ENCODE data around the gene PTPRM.

- no peak for TF ChIP-seq CTCF (IDR thresholded peaks at IDR 0.05)
- TF ChIP-seq POLR2A (IDR thresholded peaks at IDR 0.05) = no peak
- no peak for TF ChIP-seq EP300 (IDR thresholded peaks at IDR 0.05)
- TF ChIP-seq POLR2AphosphoS5 (IDR thresholded peaks at IDR 0.05) = no peak
These were observed 911 bp upstream of the PTPRM start for GRCh38 chr18:7566244-7566566.

Measured in sigmoid colon (tissue), 4 donors.